HG02798 (cell line): ENCODE data around the gene ANO4.
"Not testable (repeated sequence)": the region's sequence is repeated elsewhere in the genome, so short reads cannot be mapped to it uniquely, and the experiment has no call there.

Source experiments
- ATAC-seq: cut with Tn5 transposase; IDR thresholded peaks from one replicate; pipeline ENCODE4 v1.9.1; 2021; ENCODE audit warnings: mild to moderate bottlenecking; ENCODE audit not compliant: unreplicated experiment, poor library complexity

The ANO4 gene

GRCh38 chr12:100982511-100983183, 188.1 kb downstream of the ANO4 start:
- no peak for ATAC-seq

- no peak for ATAC-seq
Observed at GRCh38 chr12:100984796-100985195, 190.2 kb downstream of the ANO4 start.

GRCh38 chr12:100986595-100987547, 192.3 kb downstream of the ANO4 start:
- no peak for ATAC-seq

GRCh38 chr12:100987552-100988521, 193.3 kb downstream of the ANO4 start:
- ATAC-seq: peak; percentile 92

GRCh38 chr12:100989509-100989908, 194.9 kb downstream of the ANO4 start:
- not testable (repeated sequence) for ATAC-seq

- ATAC-seq: no peak
Observed at GRCh38 chr12:100991102-100991501, 196.5 kb downstream of the ANO4 start.

- ATAC-seq: no peak
Observed at GRCh38 chr12:100992194-100992593, 197.6 kb downstream of the ANO4 start.

GRCh38 chr12:100993916-100994450, 199.4 kb downstream of the ANO4 start:
- no peak for ATAC-seq

GRCh38 chr12:100995201-100995600, 200.6 kb downstream of the ANO4 start:
- no peak for ATAC-seq

GRCh38 chr12:100995771-100996170, 201.2 kb downstream of the ANO4 start:
- peak; percentile 79 for ATAC-seq

GRCh38 chr12:101001669-101002068, 207.1 kb downstream of the ANO4 start:
- ATAC-seq: peak; percentile 68

GRCh38 chr12:101002696-101003419, 208.3 kb downstream of the ANO4 start:
- ATAC-seq: no peak

- ATAC-seq: no peak
Observed at GRCh38 chr12:101004898-101005297, 210.3 kb downstream of the ANO4 start.

GRCh38 chr12:101009274-101009673, 214.7 kb downstream of the ANO4 start:
- ATAC-seq: no peak

GRCh38 chr12:101010896-101011295, 216.3 kb downstream of the ANO4 start:
- no peak for ATAC-seq

GRCh38 chr12:101013993-101014392, 219.4 kb downstream of the ANO4 start:
- no peak for ATAC-seq

- ATAC-seq: no peak
Observed at GRCh38 chr12:101015044-101015443, 220.5 kb downstream of the ANO4 start.

GRCh38 chr12:101018540-101018939, 224.0 kb downstream of the ANO4 start:
- no peak for ATAC-seq

- ATAC-seq: no peak
Observed at GRCh38 chr12:101019201-101019600, 224.6 kb downstream of the ANO4 start.
